Mesothelial cell of epicardium (in vitro differentiated cells): ENCODE results near the gene MARCOL. TPM values are rescaled to one million over a fixed set of nuclear protein-coding genes. Genes with fewer than 3 reads are reported as not detected.

ENCODE experiments used
- DNase-seq, 2 experiments: peaks; one replicate each; pipeline ENCODE4 v3.0.0; 2021; ENCODE audit warnings: low spot score in 2 of 2; ENCODE audit not compliant: unreplicated experiment in 2 of 2
- H3K27ac Mint-ChIP-seq: 2 replicates; pipeline ENCODE4 v1.8.0; 2021; ENCODE audit warnings: mixed read lengths
- H3K27me3 Mint-ChIP-seq: 2 replicates; pipeline ENCODE4 v1.8.0; 2021; ENCODE audit warnings: low read depth, mixed read lengths
- H3K36me3 Mint-ChIP-seq: 2 replicates; pipeline ENCODE4 v1.8.0; 2021; ENCODE audit warnings: mixed read lengths
- H3K4me1 Mint-ChIP-seq: 2 replicates; pipeline ENCODE4 v1.8.0; 2021; ENCODE audit warnings: mixed read lengths
- H3K4me3 Mint-ChIP-seq: 2 replicates; pipeline ENCODE4 v1.8.0; 2021; ENCODE audit warnings: mild to moderate bottlenecking, moderate library complexity, mixed read lengths
- H3K9me3 Mint-ChIP-seq: 2 replicates; pipeline ENCODE4 v1.8.0; 2021; ENCODE audit warnings: mixed read lengths
- total RNA-seq: library from RNA; stranded (reverse); gene quantifications from 3 replicates; pipeline ENCODE4 v1.2.1, GENCODE V29; 2021
- TF ChIP-seq, protein P1 (sequence below): fragments of 200-600 bp; sonication (generic); IDR thresholded peaks from one replicate; pipeline ENCODE4 v1.5.0; 2021; ENCODE audit warnings: antibody characterized with exemption; ENCODE audit not compliant: unreplicated experiment

The MARCOL gene
- total RNA-seq, 1 donor from 2014 or later: not detected

DNA sequence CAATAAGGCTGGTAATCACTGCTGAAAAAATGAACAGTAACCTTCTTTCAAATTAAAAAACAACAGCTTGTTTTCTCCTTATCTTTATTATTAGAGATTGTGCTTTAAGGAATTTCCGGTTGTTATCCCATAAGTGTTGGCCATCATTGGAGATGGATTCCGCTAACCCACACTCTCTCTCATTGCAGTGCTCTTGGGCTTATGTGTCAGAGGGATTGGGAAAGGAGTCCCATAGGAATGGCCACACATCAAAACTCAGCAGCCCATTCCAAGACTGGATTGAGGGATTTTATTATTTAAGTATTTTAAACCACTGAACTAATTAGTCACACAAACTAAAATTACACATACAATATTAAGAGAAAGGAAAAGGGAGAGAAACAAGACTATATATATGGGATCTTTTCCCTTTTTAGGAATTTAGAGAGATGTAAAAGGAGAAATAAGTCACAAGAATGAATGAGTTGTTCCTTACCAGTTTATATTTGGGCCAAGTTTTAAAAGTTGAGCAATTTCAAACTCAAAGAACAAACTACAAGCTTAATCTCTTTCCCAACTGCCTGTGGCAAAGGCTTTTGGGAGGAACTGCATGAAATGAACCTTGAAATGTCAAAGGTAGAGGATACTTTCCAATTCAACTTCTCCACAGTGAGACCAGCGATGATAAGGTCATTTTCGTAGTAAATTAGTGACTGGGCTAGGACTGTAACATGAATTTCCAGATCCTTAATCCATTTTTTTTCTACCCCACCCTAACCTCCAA lies 33.1 kb upstream of the MARCOL start:
- peaks cover 4% of the 10 kb centered on the region for H3K4me1 Mint-ChIP-seq
- no peak for DNase-seq
- no peaks in the 10 kb centered on the region for H3K9me3 Mint-ChIP-seq
- H3K27me3 Mint-ChIP-seq: peaks cover 8% of the 10 kb centered on the region
- H3K27ac Mint-ChIP-seq: no peak overlapping the region
- no peak overlapping the region for H3K4me3 Mint-ChIP-seq
- TF ChIP-seq, protein P1, sequence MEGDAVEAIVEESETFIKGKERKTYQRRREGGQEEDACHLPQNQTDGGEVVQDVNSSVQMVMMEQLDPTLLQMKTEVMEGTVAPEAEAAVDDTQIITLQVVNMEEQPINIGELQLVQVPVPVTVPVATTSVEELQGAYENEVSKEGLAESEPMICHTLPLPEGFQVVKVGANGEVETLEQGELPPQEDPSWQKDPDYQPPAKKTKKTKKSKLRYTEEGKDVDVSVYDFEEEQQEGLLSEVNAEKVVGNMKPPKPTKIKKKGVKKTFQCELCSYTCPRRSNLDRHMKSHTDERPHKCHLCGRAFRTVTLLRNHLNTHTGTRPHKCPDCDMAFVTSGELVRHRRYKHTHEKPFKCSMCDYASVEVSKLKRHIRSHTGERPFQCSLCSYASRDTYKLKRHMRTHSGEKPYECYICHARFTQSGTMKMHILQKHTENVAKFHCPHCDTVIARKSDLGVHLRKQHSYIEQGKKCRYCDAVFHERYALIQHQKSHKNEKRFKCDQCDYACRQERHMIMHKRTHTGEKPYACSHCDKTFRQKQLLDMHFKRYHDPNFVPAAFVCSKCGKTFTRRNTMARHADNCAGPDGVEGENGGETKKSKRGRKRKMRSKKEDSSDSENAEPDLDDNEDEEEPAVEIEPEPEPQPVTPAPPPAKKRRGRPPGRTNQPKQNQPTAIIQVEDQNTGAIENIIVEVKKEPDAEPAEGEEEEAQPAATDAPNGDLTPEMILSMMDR: no peak
- H3K36me3 Mint-ChIP-seq: no peaks in the 10 kb centered on the region

DNA sequence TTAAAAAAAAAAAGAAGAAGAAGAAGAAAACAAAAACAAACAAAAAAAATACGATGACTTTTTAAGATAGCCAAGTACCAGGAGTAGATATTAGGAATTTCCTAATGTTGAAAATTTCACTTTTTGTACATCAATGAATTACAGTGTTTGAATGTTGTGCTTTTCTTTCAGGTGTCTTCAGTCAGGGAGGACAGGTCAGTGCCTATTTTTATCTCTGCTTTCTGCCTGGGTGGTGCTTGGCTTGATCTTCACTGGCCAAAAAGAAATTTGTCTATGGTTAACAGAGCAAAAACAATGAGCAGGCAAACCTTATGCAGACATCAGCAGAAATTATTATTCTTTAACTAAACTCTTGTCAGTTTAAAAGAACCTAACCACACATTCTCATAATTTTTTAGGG lies 32.5 kb upstream of the MARCOL start:
- Mint-ChIP-seq H3K27me3 (peaks cover 8% of the 10 kb centered on the region), H3K36me3 (no peaks in the 10 kb centered on the region), H3K9me3 (no peaks in the 10 kb centered on the region), H3K4me1 (peaks cover 4% of the 10 kb centered on the region), H3K27ac (no peak overlapping the region), H3K4me3 (no peak overlapping the region)
- DNase-seq: no peak
- TF ChIP-seq, protein P1: no peak

DNA sequence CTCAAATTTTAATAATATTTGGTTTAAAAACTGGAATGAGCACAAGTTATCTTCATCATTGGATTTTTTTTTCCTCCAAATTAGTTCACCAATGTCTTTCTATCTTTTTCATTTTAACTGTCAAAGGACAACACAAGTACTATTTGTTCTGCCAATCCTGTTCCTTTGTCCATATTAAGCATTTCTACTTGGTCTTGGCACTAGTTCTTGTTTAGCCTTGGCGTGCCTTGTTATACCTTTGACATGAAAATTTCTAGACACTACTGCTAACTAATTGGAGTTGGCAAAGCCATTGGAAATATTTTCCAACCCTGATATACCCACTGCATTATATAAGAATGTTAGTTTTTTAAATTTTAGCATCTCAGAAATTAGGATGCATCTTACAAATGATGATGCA lies 31.7 kb upstream of the MARCOL start:
- DNase-seq: no peak
- Mint-ChIP-seq H3K9me3 (no peaks in the 10 kb centered on the region), H3K4me3 (no peak overlapping the region), H3K27me3 (peaks cover 8% of the 10 kb centered on the region), H3K36me3 (no peaks in the 10 kb centered on the region), H3K27ac (no peak overlapping the region), H3K4me1 (peaks cover 4% of the 10 kb centered on the region)
- TF ChIP-seq, protein P1: no peak

- Mint-ChIP-seq H3K4me3 (no peak overlapping the region), H3K36me3 (no peaks in the 10 kb centered on the region)
- TF ChIP-seq, protein P1: no peak
These were observed 30.1 kb upstream of the MARCOL start for GRCh38 chr5:148208226-148208625.

GRCh38 chr5:148209151-148209770 lies 29.1 kb upstream of the MARCOL start:
- TF ChIP-seq, protein P1: no peak
- peaks cover 4% of the 10 kb centered on the region for H3K4me1 Mint-ChIP-seq
- peaks cover 4% of the 10 kb centered on the region for H3K27me3 Mint-ChIP-seq
- H3K4me3 Mint-ChIP-seq: no peak overlapping the region
- no peaks in the 10 kb centered on the region for H3K9me3 Mint-ChIP-seq
- no peak overlapping the region for H3K27ac Mint-ChIP-seq
- DNase-seq: no peak
- H3K36me3 Mint-ChIP-seq: no peaks in the 10 kb centered on the region

More at GRCh38 chr5:148208226-148208625, 30.1 kb upstream of the MARCOL start:
- DNase-seq: no peak
- Mint-ChIP-seq H3K27me3 (peaks cover 4% of the 10 kb centered on the region), H3K9me3 (no peaks in the 10 kb centered on the region), H3K4me1 (peaks cover 4% of the 10 kb centered on the region), H3K27ac (no peak overlapping the region)
